ENCODE measurements around the gene MAGEL2.
"Not testable (repeated sequence)": the region's sequence is repeated elsewhere in the genome, so short reads cannot be mapped to it uniquely, and the experiment has no call there.

The MAGEL2 gene

DNA sequence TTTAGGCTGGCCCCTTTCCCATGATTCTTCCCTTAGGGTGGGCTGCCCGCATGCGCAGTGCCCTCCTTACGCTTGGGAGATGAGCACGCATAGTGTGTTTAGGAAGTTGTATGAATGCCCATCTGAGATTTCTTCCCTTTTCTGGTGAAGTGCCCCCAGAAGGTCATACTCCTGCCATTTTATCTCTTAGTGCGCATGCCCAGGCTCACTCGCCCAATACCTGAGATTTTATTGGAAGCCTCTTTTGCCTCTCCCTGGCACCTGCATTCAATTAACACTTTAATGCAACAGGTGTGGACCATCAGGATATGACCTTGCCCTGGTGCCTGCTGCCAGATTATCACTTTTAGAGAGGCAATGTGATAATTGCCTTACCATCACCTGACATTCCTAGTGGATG lies 45.5 kb downstream of the MAGEL2 start:
- DNase-seq: no peak

DNA sequence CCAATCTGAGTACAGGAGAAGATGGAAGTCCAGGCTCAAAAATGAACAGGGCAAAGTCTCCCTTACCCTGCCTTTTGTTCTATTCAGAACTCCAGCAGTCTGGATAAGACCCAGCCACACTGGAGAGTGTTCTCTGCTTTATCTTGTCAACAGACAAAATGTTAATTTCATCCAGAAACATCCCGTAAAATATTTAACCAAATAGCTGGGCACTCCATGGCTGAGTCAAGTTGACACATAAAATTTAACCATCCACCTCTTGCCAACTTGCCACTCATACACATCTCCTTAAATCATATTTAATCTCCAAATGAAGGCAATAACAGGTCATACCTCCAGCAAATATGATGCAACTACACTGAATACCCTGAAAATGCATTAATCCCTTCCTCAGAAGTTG lies 48.6 kb downstream of the MAGEL2 start:
- DNase-seq: no peak

DNA sequence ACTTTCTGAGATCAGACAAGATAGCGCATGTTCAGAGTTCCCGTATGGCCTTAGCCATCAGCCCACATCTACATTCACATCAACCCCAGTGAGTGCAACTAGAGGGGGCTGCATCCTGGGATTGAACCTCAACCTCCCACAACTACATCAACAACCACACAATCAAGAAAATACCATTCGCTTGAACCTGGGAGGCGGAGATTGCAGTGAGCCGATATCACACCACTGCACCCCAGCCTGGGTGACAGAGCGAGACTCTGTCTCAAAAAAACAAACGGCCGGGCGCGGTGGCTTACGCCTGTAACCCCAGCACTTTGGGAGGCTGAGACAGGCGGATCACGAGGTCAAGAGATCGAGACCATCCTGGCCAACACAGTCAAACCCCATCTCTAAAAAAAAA lies 50.4 kb downstream of the MAGEL2 start:
- DNase-seq: not testable (repeated sequence)

DNA sequence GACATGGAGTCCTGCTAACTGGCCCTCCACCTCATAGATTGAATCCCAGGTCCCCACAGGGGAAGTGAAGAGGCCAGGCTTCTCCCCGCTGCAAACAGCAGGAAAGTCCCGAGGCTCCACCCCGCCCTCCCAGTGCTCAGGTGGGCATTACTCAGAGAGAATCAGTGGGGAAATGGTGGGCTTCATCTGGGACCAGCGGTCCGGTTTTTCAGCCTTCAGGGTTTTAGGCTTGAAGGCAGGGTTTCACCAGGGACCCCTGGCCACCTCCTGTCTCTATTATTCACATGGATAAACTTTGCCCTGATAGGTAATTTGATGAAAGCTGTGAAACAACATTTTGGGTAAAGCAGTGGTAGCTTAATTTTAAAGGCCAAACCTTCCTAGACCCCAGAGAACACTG lies 50.9 kb downstream of the MAGEL2 start:
- DNase-seq: no peak

DNA sequence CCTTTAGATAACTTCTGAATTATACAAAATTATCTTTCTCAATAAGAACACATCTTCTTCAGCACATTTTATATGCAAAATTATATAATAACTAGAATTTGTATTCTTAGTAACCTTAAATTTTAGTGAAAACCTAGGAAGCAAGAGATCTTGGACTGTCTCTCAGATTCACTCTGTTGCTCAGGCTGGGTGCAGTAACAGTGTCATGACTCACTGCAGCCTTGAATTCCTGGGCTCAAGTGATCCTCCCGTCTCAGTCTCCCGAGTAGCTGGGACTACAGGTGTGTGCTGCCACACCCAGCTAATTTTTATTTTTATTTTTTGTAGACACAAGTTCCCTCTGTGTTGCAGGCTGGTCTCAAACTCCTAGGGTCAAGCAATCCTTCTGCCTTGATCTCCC lies 52.3 kb downstream of the MAGEL2 start:
- DNase-seq: no peak

DNA sequence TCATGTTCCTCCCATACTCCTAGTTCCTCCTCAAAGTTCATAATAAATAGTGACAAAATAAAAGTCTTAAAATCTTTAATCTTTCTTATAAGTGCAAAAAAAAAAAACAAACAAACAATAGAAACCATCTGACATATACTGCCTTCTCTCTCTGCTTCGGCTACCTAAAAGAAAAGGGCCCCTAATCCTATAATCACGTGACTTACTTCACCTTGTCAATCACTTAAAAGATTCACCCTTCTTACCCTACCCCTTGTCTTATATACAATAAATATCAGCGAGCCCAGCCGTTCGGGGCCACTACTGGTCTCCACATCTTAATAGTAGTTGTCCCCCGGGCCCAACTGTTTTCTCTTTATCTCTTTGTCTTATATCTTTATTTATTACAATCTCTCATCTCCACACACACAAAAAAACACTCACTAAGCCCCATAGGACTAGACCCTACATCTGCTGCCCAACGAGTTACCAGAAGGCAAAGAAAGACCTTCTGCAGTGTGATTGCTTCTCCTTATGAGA lies 53.4 kb downstream of the MAGEL2 start:
- DNase-seq: no peak

All from activated CD4-positive, alpha-beta T cell treated with anti-CD3 and anti-CD28 coated beads for 48 hours (primary cell).